ENCODE data around the gene ZNF865.

ZNF865 gene

DNA sequence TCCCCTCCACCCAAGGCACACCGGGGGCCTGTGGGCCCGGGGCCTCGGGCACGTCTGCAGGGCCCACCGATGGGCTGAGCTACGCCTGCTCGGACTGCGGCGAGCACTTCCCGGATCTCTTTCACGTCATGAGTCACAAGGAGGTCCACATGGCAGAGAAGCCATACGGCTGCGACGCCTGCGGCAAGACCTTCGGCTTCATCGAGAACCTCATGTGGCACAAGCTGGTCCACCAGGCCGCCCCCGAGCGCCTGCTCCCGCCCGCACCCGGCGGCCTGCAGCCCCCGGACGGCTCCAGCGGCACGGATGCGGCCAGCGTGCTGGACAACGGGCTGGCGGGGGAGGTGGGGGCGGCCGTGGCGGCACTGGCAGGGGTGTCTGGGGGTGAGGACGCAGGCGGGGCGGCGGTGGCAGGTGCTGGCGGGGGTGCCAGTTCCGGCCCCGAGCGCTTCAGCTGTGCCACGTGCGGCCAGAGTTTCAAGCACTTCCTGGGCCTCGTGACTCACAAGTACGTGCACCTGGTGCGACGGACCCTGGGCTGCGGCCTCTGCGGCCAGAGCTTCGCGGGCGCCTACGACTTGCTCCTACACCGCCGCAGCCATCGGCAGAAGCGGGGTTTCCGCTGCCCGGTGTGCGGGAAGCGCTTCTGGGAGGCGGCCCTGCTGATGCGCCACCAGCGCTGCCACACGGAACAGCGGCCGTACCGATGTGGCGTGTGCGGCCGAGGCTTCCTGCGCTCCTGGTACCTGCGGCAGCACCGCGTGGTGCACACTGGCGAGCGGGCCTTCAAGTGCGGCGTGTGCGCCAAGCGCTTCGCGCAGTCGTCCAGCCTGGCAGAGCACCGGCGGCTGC lies 10.3 kb downstream of the ZNF865 start:
- TF ChIP-seq TAF1 (IDR thresholded peaks at IDR 0.05; ENCODE audit: borderline replicate concordance, insufficient read depth, low read length) (no peak), POLR2AphosphoS5 (IDR thresholded peaks at IDR 0.05; ENCODE audit: low read depth, low read length) (no peak), SIN3A (IDR thresholded peaks at IDR 0.05; ENCODE audit: borderline replicate concordance, insufficient read depth, low read length) (no peak), FOXP2 (optimal IDR thresholded peaks at IDR 0.05; ENCODE audit: borderline replicate concordance, extremely low read depth, extremely low read length, insufficient read depth) (no peak)
- TF ChIP-seq, protein P1, sequence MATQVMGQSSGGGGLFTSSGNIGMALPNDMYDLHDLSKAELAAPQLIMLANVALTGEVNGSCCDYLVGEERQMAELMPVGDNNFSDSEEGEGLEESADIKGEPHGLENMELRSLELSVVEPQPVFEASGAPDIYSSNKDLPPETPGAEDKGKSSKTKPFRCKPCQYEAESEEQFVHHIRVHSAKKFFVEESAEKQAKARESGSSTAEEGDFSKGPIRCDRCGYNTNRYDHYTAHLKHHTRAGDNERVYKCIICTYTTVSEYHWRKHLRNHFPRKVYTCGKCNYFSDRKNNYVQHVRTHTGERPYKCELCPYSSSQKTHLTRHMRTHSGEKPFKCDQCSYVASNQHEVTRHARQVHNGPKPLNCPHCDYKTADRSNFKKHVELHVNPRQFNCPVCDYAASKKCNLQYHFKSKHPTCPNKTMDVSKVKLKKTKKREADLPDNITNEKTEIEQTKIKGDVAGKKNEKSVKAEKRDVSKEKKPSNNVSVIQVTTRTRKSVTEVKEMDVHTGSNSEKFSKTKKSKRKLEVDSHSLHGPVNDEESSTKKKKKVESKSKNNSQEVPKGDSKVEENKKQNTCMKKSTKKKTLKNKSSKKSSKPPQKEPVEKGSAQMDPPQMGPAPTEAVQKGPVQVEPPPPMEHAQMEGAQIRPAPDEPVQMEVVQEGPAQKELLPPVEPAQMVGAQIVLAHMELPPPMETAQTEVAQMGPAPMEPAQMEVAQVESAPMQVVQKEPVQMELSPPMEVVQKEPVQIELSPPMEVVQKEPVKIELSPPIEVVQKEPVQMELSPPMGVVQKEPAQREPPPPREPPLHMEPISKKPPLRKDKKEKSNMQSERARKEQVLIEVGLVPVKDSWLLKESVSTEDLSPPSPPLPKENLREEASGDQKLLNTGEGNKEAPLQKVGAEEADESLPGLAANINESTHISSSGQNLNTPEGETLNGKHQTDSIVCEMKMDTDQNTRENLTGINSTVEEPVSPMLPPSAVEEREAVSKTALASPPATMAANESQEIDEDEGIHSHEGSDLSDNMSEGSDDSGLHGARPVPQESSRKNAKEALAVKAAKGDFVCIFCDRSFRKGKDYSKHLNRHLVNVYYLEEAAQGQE (IDR thresholded peaks at IDR 0.05; ENCODE audit: insufficient read depth in 1 of 2, low read depth in 2 of 2, low read length in 2 of 2): no peak

DNA sequence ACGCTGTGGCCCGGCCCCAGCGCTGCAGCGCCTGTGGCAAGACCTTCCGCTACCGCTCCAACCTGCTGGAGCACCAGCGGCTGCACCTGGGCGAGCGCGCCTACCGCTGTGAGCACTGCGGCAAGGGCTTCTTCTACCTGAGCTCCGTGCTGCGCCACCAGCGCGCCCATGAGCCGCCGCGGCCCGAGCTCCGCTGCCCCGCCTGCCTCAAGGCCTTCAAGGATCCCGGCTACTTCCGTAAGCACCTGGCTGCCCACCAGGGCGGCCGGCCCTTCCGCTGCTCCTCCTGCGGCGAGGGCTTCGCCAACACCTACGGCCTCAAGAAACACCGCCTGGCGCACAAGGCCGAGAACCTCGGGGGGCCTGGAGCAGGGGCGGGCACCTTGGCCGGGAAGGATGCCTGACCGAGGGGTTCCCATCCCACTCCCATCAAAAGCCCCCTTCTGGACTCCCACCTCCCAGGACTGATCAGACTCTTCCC lies 11.0 kb downstream of the ZNF865 start:
- TF ChIP-seq SIN3A (IDR thresholded peaks at IDR 0.05; ENCODE audit: borderline replicate concordance, insufficient read depth, low read length): no peak

DNA sequence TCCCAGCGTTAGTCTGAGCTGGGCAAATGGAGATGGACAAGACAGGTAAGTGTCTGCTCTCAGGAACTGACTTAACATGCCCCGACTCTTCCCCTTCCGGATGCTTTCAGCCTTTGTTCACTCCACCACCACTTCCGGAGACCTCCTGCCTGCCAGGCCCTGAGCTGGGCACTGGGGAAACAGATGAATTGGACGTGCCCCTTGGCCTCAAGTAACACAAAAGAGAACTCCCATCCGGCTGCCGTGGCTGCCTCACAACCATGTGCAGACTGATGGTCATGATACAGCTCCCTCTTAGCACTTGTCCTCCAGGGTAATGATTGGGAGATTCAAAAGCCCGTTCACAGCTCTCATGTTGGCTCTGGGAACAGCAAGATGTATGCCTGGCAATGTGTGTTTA lies 12.0 kb downstream of the ZNF865 start:
- no peak for TF ChIP-seq TAF1 (IDR thresholded peaks at IDR 0.05; ENCODE audit: borderline replicate concordance, insufficient read depth, low read length)
- TF ChIP-seq, protein P1 (IDR thresholded peaks at IDR 0.05; ENCODE audit: insufficient read depth in 1 of 2, low read depth in 2 of 2, low read length in 2 of 2): no peak
- no peak for TF ChIP-seq SIN3A (IDR thresholded peaks at IDR 0.05; ENCODE audit: borderline replicate concordance, insufficient read depth, low read length)
- no peak for TF ChIP-seq POLR2AphosphoS5 (IDR thresholded peaks at IDR 0.05; ENCODE audit: low read depth, low read length)
- TF ChIP-seq FOXP2 (optimal IDR thresholded peaks at IDR 0.05; ENCODE audit: borderline replicate concordance, extremely low read depth, extremely low read length, insufficient read depth): no peak

DNA sequence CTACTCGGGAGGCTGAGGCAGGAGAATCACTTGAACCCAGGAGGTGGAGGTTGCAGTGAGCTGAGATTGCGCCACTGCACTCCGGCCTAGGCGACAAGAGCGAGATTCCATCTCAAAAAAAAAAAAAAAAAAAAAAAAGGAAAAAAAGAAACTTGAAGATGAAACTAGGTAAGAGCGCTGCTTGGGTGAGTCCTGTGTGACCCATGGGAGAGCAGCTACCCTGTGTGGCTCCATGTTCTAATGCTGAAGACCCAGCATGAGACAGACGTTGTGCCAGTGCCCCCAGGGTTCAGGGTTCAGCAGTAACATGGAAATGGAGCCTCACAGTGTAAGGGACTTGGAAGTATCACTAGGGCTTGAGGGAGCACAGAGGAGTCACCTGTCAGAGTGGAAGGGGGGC lies 13.0 kb downstream of the ZNF865 start:
- no peak for TF ChIP-seq POLR2AphosphoS5 (IDR thresholded peaks at IDR 0.05; ENCODE audit: low read depth, low read length)
- TF ChIP-seq TAF1 (IDR thresholded peaks at IDR 0.05; ENCODE audit: borderline replicate concordance, insufficient read depth, low read length): no peak
- TF ChIP-seq FOXP2 (optimal IDR thresholded peaks at IDR 0.05; ENCODE audit: borderline replicate concordance, extremely low read depth, extremely low read length, insufficient read depth): no peak
- TF ChIP-seq SIN3A (IDR thresholded peaks at IDR 0.05; ENCODE audit: borderline replicate concordance, insufficient read depth, low read length): no peak
- TF ChIP-seq, protein P1 (IDR thresholded peaks at IDR 0.05; ENCODE audit: insufficient read depth in 1 of 2, low read depth in 2 of 2, low read length in 2 of 2): no peak

DNA sequence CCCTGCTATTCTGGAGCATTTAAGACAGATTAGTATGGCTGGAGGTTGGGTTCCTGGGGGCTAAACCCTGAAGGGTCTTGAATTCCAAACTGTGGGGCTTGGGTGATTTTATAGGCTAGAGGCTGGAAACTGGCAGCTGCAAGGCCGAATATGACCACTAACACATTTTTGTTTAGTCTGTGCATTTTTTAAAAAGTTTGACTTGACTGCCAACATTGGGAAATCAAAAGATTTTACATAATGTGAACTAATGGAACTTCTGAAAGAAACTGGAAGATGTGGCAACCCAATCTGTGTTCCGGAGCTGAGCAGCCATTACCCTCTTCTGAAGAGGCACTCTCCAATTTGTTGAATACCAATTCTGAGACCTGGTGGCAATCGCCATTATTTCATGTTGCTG lies 13.8 kb downstream of the ZNF865 start:
- TF ChIP-seq, protein P1 (IDR thresholded peaks at IDR 0.05; ENCODE audit: insufficient read depth in 1 of 2, low read depth in 2 of 2, low read length in 2 of 2): no peak
- TF ChIP-seq FOXP2 (optimal IDR thresholded peaks at IDR 0.05; ENCODE audit: borderline replicate concordance, extremely low read depth, extremely low read length, insufficient read depth) (no peak), TAF1 (IDR thresholded peaks at IDR 0.05; ENCODE audit: borderline replicate concordance, insufficient read depth, low read length) (no peak), SIN3A (IDR thresholded peaks at IDR 0.05; ENCODE audit: borderline replicate concordance, insufficient read depth, low read length) (no peak), POLR2AphosphoS5 (IDR thresholded peaks at IDR 0.05; ENCODE audit: low read depth, low read length) (no peak)

All from PFSK-1 (cell line).